ENCODE results near the gene LOC128125822.

LOC128125822 gene

GRCh38 chr6:63554782-63555181 lies 17.5 kb upstream of the LOC128125822 start:
- in situ Hi-C loops (cut with HindIII; ENCODE audit: low sequenced_read_pairs), result no loop called here

- in situ Hi-C loops (cut with HindIII; ENCODE audit: low sequenced_read_pairs), result no loop called here
Observed at GRCh38 chr6:63556369-63556768, 15.9 kb upstream of the LOC128125822 start.

GRCh38 chr6:63558278-63558677 lies 14.0 kb upstream of the LOC128125822 start:
- in situ Hi-C loops (cut with HindIII; ENCODE audit: low sequenced_read_pairs), result no loop called here

- in situ Hi-C loops (cut with HindIII; ENCODE audit: low sequenced_read_pairs), result no loop called here
Observed at GRCh38 chr6:63560801-63561287, 11.4 kb upstream of the LOC128125822 start.

GRCh38 chr6:63561288-63561687 lies 11.0 kb upstream of the LOC128125822 start:
- in situ Hi-C loops (cut with HindIII; ENCODE audit: low sequenced_read_pairs), result no loop called here

- in situ Hi-C loops (cut with HindIII; ENCODE audit: low sequenced_read_pairs), result no loop called here
Observed at GRCh38 chr6:63563235-63563634, 9.0 kb upstream of the LOC128125822 start.

- in situ Hi-C loops (cut with HindIII; ENCODE audit: low sequenced_read_pairs), result no loop called here
Observed at GRCh38 chr6:63565058-63565726, 7.1 kb upstream of the LOC128125822 start.

- in situ Hi-C loops (cut with HindIII; ENCODE audit: low sequenced_read_pairs), result no loop called here
Observed at GRCh38 chr6:63565727-63566596, 6.3 kb upstream of the LOC128125822 start.

- in situ Hi-C loops (cut with HindIII; ENCODE audit: low sequenced_read_pairs), result no loop called here
Observed at GRCh38 chr6:63567966-63568365, 4.3 kb upstream of the LOC128125822 start.

GRCh38 chr6:63571361-63572043 lies 778 bp upstream of the LOC128125822 start:
- in situ Hi-C loops (cut with HindIII; ENCODE audit: low sequenced_read_pairs), result no loop called here

- in situ Hi-C loops (cut with HindIII; ENCODE audit: low sequenced_read_pairs), result no loop called here
Observed at GRCh38 chr6:63572747-63573075, 431 bp downstream of the LOC128125822 start.

- in situ Hi-C loops (cut with HindIII; ENCODE audit: low sequenced_read_pairs), result no loop called here
Observed at GRCh38 chr6:63573076-63573898, 1.0 kb downstream of the LOC128125822 start.

- in situ Hi-C loops (cut with HindIII; ENCODE audit: low sequenced_read_pairs), result no loop called here
Observed at GRCh38 chr6:63573899-63574553, 1.7 kb downstream of the LOC128125822 start.

- in situ Hi-C loops (cut with HindIII; ENCODE audit: low sequenced_read_pairs), result no loop called here
Observed at GRCh38 chr6:63574554-63574900, 2.2 kb downstream of the LOC128125822 start.

GRCh38 chr6:63576147-63576772 lies 4.0 kb downstream of the LOC128125822 start:
- in situ Hi-C loops (cut with HindIII; ENCODE audit: low sequenced_read_pairs), result no loop called here

GRCh38 chr6:63576985-63577712 lies 4.9 kb downstream of the LOC128125822 start:
- in situ Hi-C loops (cut with HindIII; ENCODE audit: low sequenced_read_pairs), result no loop called here

- in situ Hi-C loops (cut with HindIII; ENCODE audit: low sequenced_read_pairs), result no loop called here
Observed at GRCh38 chr6:63578757-63579156, 6.5 kb downstream of the LOC128125822 start.

GRCh38 chr6:63579937-63580703 lies 7.8 kb downstream of the LOC128125822 start:
- in situ Hi-C loops (cut with HindIII; ENCODE audit: low sequenced_read_pairs), result no loop called here

GRCh38 chr6:63580704-63580961 lies 8.4 kb downstream of the LOC128125822 start:
- in situ Hi-C loops (cut with HindIII; ENCODE audit: low sequenced_read_pairs), result no loop called here
